ENCODE results near the gene SLC28A2.
"Not testable (repeated sequence)": the region's sequence is repeated elsewhere in the genome, so short reads cannot be mapped to it uniquely, and the experiment has no call there.

SLC28A2 gene

GRCh38 chr15:45234562-45235235 is 17.3 kb upstream of the SLC28A2 start:
- TF ChIP-seq, protein P1, sequence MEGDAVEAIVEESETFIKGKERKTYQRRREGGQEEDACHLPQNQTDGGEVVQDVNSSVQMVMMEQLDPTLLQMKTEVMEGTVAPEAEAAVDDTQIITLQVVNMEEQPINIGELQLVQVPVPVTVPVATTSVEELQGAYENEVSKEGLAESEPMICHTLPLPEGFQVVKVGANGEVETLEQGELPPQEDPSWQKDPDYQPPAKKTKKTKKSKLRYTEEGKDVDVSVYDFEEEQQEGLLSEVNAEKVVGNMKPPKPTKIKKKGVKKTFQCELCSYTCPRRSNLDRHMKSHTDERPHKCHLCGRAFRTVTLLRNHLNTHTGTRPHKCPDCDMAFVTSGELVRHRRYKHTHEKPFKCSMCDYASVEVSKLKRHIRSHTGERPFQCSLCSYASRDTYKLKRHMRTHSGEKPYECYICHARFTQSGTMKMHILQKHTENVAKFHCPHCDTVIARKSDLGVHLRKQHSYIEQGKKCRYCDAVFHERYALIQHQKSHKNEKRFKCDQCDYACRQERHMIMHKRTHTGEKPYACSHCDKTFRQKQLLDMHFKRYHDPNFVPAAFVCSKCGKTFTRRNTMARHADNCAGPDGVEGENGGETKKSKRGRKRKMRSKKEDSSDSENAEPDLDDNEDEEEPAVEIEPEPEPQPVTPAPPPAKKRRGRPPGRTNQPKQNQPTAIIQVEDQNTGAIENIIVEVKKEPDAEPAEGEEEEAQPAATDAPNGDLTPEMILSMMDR (IDR thresholded peaks at IDR 0.05; ENCODE audit: borderline replicate concordance, control extremely low read depth, extremely low read depth, insufficient read depth, missing control alignments): no peak
- no peak for DNase-seq (ENCODE audit: low spot score)
- in situ Hi-C loops (cut with MboI; ENCODE audit: low sequenced_read_pairs, unreplicated experiment): no loop called here

DNA sequence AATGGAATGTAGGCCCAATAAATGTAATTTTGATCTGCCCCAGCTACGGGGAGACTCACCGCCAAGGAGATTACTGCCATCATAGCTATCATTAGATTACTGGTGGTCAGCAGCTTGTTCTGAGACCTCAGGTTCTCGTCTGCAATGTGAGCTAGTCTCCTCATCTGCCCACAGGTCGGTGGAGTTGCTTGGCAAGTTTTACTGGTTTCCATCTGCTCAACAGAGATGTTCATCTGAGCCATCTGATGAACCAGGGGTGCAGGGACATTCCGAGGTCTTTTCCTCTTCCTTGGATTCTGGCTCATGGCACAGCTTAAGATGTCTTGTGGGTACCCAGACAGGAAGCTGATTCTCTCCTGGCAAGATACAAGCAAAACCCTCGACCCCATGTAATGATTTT is 15.2 kb upstream of the SLC28A2 start:
- in situ Hi-C loops (cut with MboI; ENCODE audit: low sequenced_read_pairs, unreplicated experiment); DNase-seq (ENCODE audit: low spot score): not testable (repeated sequence)

- DNase-seq (ENCODE audit: low spot score): no peak
- in situ Hi-C loops (cut with MboI; ENCODE audit: low sequenced_read_pairs, unreplicated experiment): no loop called here
- TF ChIP-seq, protein P1 (IDR thresholded peaks at IDR 0.05; ENCODE audit: borderline replicate concordance, control extremely low read depth, extremely low read depth, insufficient read depth, missing control alignments): no peak
Measured at GRCh38 chr15:45242289-45242688, 9.7 kb upstream of the SLC28A2 start.

DNA sequence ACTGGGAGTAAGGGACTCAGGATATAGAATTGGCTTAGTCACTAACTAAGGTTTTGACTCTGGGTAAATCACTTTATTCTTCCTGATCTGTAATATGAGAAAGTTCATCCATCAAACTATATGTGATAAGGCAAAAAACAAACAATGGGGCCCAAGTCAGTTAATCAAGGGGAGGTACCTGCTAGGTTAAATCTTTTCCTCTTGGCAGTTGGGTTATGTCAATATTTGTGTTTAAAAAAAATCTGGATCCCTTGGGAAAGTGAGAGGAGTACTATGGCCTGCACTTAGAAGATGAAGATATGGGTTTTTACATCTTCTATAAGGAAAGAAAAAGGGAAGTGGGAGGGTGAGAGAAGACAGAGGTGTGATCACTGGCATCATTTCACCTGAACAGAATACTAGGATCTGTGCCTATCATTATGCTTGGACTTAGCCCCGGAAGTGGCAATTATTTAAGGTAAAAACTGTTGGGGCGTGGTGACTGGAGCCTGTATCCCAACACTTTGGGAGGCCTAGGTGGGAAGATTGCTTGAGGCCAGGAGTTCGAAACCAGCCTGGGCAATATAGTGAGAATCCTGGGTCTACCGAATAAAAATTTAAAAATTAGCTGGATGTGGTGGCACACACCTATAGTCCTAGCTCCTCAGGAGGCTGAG is 2.8 kb upstream of the SLC28A2 start:
- in situ Hi-C loops (cut with MboI; ENCODE audit: low sequenced_read_pairs, unreplicated experiment): no loop called here
- no peak for DNase-seq (ENCODE audit: low spot score)
- TF ChIP-seq, protein P1 (IDR thresholded peaks at IDR 0.05; ENCODE audit: borderline replicate concordance, control extremely low read depth, extremely low read depth, insufficient read depth, missing control alignments): no peak

DNA sequence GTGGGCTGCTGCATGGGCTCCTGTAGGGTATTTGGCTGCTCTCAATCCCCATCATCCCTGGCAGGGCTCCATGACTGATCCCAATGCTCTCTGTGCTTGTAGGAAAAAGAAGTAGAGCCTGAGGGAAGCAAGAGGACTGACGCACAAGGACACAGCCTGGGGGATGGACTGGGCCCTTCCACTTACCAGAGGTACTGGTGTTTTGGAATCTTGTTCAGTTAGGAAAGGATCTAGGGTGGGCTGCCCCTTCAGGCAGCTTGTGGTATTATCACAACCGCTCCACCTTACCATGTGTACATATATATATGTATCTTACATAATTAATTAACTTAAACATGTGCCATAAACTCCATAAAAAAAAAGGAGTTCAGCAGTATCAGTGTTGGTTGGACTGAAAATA is 1.3 kb downstream of the SLC28A2 start:
- in situ Hi-C loops (cut with MboI; ENCODE audit: low sequenced_read_pairs, unreplicated experiment): no loop called here
- no peak for DNase-seq (ENCODE audit: low spot score)
- TF ChIP-seq, protein P1 (IDR thresholded peaks at IDR 0.05; ENCODE audit: borderline replicate concordance, control extremely low read depth, extremely low read depth, insufficient read depth, missing control alignments): no peak

DNA sequence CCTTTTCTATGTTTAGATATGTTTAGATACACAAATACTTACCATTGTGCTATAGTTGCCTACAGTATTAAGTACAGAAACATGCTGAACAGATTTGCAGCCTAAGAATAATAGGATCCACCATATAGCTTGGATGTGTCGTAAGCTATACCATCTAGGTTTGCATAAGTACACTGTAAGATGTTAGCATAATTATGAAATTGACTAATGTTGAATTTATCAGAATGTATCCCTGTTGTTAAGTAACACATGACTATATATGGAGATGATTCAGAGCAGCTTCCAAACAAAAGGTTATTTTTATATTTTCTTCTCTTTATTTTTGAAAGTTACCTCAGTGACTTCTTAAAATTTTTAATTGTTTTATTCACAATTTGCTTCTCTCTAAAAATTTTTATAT is 2.4 kb downstream of the SLC28A2 start:
- DNase-seq (ENCODE audit: low spot score): no peak
- in situ Hi-C loops (cut with MboI; ENCODE audit: low sequenced_read_pairs, unreplicated experiment): no loop called here
- TF ChIP-seq, protein P1 (IDR thresholded peaks at IDR 0.05; ENCODE audit: borderline replicate concordance, control extremely low read depth, extremely low read depth, insufficient read depth, missing control alignments): no peak

- DNase-seq (ENCODE audit: low spot score); in situ Hi-C loops (cut with MboI; ENCODE audit: low sequenced_read_pairs, unreplicated experiment): not testable (repeated sequence)
Measured at GRCh38 chr15:45254824-45255223, 2.8 kb downstream of the SLC28A2 start.

Measured in GM13976 (cell line).